ENCODE data around the gene ABCD3. TPM values are rescaled to one million over a fixed set of nuclear protein-coding genes. Genes with fewer than 3 reads are reported as not detected.

The ABCD3 gene
- total and polyA plus RNA-seq, 2 of the 4 experiments (the other 2 are of a cell fraction) = 13.6 to 32.6 TPM

DNA sequence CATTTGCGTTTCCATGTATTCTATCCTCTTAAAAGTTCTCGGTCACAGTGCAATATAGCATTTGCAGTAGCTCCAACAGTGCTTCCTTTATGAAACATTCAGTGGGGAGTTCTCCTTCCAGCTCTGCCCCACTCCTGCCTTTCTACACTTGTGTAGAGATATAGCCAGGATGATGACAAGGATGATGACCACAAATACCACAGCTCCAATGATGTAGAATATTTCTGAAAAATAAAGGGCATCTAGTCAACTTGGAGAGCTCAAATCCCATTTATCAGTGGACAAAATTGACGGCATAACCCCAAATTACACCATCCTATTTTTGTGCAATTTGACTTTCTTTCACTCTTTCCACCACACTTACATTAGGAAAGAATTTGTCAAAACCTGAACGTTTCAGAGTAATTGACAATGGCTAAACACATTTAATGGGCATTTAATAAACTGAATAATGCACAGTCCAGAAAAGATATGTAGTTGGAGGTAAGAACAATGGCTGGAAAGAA lies 112.2 kb downstream of the ABCD3 start:
- Histone ChIP-seq H2BK5ac (ENCODE audit: low read depth, low read length, poor library complexity, severe bottlenecking) (no peak overlapping the region), H4K91ac (ENCODE audit: insufficient read depth, low read depth, low read length) (no peak overlapping the region), H3K9me3 (ENCODE audit: control insufficient read depth, insufficient read depth, low read length) (no peaks in the 10 kb centered on the region), H3K23ac (ENCODE audit: low read depth, low read length) (0 out of 2 replicates have a peak overlapping the region, but pooled peaks have one; percentile 43), H3K9ac (ENCODE audit: low read depth, low read length) (no peak overlapping the region), H3K36me3 (ENCODE audit: control insufficient read depth, insufficient read depth, low read length) (peaks cover 50% of the 10 kb centered on the region), H3K79me1 (ENCODE audit: low read depth in 1 of 2, low read length in 2 of 2) (peaks cover 10 to 31% of the 10 kb centered on the region in 2 experiments; a peak in 3 of 4 replicates), H3K27me3 (ENCODE audit: control insufficient read depth, insufficient read depth, low read length) (no peaks in the 10 kb centered on the region), H4K5ac (ENCODE audit: low read depth, low read length) (no peak overlapping the region), H3K4me2 (ENCODE audit: low read depth, low read length) (no peak overlapping the region), H2AFZ (replicated peaks; ENCODE audit: low read length, poor library complexity) (no peak overlapping the region), H4K8ac (ENCODE audit: low read depth in 2 of 2, low read length in 2 of 2) (no peak overlapping the region), H3K27ac (ENCODE audit: insufficient read depth, low read length) (no peak overlapping the region), H2BK120ac (ENCODE audit: low read depth, low read length) (no peak overlapping the region), H3K9me1 (ENCODE audit: insufficient read depth, low read length) (peaks cover 7% of the 10 kb centered on the region), H3K56ac (ENCODE audit: extremely low read depth, insufficient read depth, low read length) (no peak overlapping the region), H2AK5ac (ENCODE audit: low read depth, low read length) (no peak overlapping the region), H3K4me1 (ENCODE audit: control insufficient read depth, insufficient read depth, low read length) (peaks cover 1% of the 10 kb centered on the region; the same call in 1 of the 2 replicates), H2AK9ac (replicated peaks; ENCODE audit: low read depth, low read length, poor library complexity) (no peak overlapping the region), H4K20me1 (ENCODE audit: insufficient read depth, low read length) (peaks cover 62% of the 10 kb centered on the region), H2BK20ac (ENCODE audit: low read depth, low read length) (no peak overlapping the region), H2BK15ac (ENCODE audit: low read depth, low read length) (no peak overlapping the region), H3K14ac (replicated peaks; ENCODE audit: low read depth, low read length) (no peak overlapping the region), H3K4me3 (ENCODE audit: insufficient read depth, low read depth, low read length) (no peak overlapping the region), H3K18ac (ENCODE audit: low read depth, low read length) (no peak overlapping the region), H3K4ac (ENCODE audit: low read depth, low read length) (no peak overlapping the region)
- intact Hi-C loops (cut with micrococcal nuclease) (no loop called here), dilution Hi-C loops (cut with HindIII; ENCODE audit: low sequenced_read_pairs, unreplicated experiment) (loop anchor here (25.0 kb wide), 1 partner anchor 257 kb away; no protein-coding TSS in a partner anchor), in situ Hi-C loops (cut with MboI; ENCODE audit: low sequenced_read_pairs) (no loop called here)
- ChIA-PET POLR2A (ENCODE audit: unreplicated experiment) (interaction anchor here (0.6 to 4.9 kb wide), 5 partner anchors 11 to 272 kb away, joined by 3 to 24 read pairs (median 4); partner anchors contain the start of gene F3), CTCF (interaction anchor here (0.6 kb wide), 1 partner anchor 68 kb away, joined by 4 read pairs; no protein-coding TSS in a partner anchor)
- no TSS peak for BruUV-seq (replicated peaks)
- DNase-seq (no peak), ATAC-seq (ENCODE audit: low read depth) (no peak)
- TF ChIP-seq POLR2A (IDR thresholded peaks at IDR 0.05; ENCODE audit: low read depth, low read length) = peak; percentile 77
- no peak for TF ChIP-seq MAFK (IDR thresholded peaks at IDR 0.05; ENCODE audit: low read depth, low read length)
- TF ChIP-seq, protein P1, sequence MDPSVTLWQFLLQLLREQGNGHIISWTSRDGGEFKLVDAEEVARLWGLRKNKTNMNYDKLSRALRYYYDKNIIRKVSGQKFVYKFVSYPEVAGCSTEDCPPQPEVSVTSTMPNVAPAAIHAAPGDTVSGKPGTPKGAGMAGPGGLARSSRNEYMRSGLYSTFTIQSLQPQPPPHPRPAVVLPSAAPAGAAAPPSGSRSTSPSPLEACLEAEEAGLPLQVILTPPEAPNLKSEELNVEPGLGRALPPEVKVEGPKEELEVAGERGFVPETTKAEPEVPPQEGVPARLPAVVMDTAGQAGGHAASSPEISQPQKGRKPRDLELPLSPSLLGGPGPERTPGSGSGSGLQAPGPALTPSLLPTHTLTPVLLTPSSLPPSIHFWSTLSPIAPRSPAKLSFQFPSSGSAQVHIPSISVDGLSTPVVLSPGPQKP (IDR thresholded peaks at IDR 0.05; ENCODE audit: borderline replicate concordance, low read depth, low read length) = no peak
- TF ChIP-seq BHLHE40 (IDR thresholded peaks at IDR 0.05; ENCODE audit: low read depth, low read length) = no peak
- TF ChIP-seq RFX5 (IDR thresholded peaks at IDR 0.05; ENCODE audit: low read depth, low read length) = no peak
- no CpG with 5 or more reads among the region's 4 CpGs for WGBS, 2 experiments (ENCODE audit: extremely low coverage in 2 of 2, insufficient read length in 1 of 2)
